SKM-1 treated with dmso at 0.1 percent for 144 hours (cell line): ENCODE measurements around the gene YWHAE.
"Not testable (repeated sequence)": the region's sequence is repeated elsewhere in the genome, so short reads cannot be mapped to it uniquely, and the experiment has no call there.

Experiments used
- DNase-seq: peaks from one replicate; lab custom pipeline; 2025; ENCODE audit not compliant: unreplicated experiment; lab: John Stamatoyannopoulos, UW

YWHAE gene

DNA sequence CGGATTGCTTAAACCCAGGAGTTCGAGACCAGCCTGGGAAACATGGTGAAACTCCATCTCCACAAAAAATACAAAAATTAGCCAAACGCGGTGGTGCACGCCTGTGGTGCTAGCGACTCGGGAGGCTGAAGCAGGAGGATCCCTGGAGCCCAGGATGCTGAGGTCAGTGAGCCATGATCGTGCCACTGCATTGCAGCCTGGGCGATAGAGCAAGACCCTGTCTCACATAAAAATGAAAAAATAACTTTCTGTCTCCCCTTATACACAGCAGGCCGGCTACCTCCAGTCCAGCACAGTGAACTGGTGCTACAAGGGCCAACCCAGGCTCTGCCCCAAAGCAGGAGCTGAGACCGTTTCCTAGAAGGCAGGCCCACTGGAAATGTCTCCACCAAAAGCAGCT is 59.7 kb downstream of the YWHAE start:
- no peak for DNase-seq

DNA sequence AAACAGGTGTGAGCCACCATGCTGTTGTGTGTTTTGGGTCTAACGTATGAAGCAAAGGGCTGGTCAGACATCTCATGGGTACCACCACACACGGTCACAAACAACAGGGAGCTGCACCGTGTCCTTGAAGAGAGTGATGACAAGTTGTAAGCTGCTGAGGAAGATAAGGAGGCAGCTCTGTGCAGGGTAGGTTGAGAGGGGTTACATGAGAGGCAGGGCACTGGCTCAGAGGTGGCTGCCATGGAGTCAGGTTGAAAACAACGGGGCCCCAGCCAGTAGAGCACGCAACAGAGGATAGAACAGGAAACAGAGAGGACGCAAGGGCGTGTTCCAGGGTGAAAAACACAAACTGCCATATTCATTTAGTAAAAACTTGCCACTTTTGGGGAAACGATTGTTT is 68.3 kb downstream of the YWHAE start:
- DNase-seq = no peak

DNA sequence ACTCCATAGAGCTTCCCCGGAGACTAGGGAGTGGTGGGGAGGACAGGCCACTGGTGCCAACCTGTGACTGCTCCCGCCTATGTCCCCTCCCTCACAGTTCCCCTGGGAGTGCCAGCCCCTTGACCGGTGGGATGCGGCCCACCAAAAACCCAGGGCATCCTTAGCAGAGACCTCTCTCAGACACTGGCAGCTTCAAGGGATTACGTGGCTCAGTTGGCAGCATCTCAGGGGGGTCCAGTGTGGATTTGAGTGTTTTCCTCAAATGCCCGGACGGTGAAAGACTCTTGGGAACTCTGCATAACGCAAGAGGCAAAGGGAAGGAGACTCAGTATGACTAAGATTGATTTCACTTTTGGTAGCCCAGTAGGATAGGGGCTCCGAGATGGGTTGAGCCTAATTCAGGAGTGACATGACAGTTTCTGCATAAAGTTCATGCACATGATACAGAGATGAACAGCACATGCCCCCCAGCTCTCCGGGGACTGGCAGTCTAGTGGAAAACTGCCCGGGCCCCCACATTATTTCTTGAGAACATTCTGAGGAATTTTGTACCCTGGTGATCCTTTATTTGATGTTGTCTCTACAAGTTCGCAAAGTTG is 70.2 kb downstream of the YWHAE start:
- no peak for DNase-seq

DNA sequence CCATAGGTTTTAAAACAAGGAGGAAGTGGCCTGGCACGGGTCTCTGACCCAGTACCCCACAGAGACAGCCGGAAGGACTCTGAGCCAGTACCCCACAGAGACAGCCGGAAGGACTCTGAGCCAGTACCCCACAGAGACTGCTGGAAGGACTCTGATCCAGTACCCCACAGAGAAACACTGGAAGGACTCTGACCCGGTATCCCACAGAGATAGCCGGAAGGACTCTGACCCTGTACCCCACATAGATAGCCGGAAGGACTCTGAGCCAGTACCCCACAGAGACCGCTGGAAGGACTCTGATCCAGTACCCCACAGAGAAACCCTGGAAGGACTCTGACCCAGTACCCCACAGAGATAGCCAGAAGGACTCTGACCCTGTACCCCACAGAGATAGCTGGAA is 71.6 kb downstream of the YWHAE start:
- DNase-seq = no peak

DNA sequence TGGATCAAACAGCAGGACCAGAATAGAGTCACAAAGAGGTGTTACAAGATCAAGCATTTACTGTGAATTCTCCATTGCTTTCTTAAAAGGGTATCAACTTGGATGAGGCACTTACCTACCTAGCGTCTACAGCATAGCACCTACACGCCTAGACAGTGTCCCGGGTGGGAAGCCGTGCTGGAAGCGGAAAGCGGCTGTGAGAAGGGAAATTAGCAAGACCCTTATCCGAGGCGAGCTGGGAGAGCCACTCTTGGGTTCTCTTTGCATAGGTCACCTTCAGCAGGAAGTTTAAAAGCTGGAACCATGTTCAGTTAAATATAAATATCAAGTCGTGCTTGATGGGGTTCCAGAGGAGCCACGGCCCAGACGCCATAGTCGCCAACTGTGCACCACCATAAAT is 74.3 kb downstream of the YWHAE start:
- no peak for DNase-seq

DNA sequence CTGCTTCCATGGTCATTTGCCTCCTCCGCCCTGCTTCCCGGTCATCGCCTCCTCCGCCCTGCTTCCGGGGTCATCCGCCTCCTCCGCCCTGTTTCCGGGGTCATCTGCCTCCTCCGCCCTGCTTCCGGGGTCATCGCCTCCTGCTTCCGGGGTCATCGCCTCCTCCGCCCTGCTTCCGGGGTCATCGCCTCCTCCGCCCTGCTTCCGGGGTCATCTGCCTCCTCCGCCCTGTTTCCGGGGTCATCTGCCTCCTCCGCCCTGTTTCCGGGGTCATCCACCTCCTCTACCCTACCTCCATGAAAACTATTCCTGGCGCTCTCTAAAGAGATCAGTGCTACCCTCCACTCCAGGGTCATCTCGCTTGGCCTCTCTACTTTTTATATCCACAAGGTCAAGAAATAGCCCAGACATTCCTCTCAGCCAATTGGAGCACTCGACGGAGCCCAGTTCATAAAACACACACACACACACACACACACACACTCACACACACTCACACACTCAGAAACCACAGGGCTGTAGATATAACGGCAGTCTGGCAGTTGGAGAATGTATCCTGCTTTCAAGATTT is 75.7 kb downstream of the YWHAE start:
- no peak for DNase-seq

DNA sequence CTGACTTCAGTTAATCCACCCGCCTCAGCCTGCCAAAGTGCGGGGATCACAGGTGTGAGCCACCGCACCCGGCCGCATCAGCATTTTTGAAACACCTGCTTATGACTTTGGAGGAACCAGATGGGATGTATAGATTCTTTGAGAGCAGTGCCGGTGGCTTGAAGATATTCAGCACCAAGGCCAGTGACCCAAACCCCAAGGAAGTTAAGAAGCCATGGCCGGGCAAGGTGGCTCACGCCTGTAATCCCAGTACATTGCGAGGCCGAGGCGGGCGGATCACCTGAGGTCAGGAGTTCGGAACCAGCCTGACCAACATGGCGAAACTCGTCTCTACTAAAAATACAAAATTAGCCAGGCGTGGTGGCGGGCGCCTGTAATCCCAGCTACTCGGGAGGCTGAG is 76.7 kb downstream of the YWHAE start:
- no peak for DNase-seq

DNA sequence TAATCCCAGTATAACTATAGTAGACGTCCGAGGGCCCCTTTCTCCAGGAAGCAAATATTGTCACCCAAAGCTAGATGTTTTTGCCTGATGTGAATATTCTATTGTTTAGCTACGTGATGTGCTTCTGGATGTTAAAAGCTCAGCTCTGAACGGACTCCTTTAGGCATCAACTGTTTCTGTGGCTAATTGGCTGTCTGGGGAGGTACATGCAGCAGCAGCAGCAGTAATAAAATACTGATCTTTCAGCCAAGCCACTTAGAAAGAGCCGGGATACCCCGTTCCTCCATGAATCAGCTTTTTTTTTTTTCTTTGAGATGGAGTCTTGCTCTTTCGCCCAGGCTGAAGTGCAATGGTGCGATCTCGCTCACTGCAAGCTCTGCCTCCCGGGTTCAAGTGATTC is 77.5 kb downstream of the YWHAE start:
- no peak for DNase-seq

DNA sequence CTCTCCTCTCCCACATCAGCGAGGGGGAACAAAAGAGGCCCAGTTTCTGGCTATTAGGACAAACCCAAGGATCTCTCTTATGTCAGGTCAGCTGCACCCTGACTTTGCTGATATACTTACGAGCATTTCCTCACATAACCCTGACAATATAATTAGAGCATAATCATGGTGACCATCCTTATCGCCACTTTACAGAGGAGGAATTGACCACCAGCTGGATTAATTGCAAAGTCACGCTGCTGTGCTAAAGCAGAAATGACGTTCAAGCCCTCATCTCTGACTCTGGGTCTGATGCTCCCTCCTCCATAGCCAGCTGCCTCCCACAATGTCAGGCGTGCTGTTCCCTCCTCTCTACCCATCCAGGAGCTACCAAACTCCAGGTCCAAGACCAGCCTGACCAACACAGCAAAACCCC is 78.0 kb downstream of the YWHAE start:
- DNase-seq = no peak

DNA sequence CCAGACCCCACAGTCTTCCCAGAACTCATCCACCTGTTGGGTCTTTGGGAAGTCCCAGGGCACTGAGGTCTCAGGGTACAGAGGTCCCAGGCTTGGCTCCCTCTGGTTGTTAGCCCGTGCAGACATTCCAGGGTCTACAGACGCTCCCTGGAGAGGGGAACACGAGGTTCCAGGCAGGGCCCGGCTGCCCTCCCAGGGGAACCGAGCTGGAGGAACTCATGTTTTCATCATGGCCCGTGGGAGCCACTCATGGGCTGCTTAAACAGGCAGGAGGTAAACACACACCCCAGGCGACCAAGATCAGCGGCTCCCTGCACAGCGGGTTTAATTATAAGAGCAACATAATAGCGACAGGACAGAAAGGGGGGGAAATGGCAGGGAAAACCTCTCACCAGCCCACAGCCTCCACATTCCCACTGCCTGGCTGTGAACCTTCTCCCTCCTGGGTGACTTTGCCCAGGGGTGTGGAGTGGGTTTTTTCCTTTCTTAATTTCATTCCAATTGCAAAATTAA is 84.1 kb downstream of the YWHAE start:
- DNase-seq = no peak

DNA sequence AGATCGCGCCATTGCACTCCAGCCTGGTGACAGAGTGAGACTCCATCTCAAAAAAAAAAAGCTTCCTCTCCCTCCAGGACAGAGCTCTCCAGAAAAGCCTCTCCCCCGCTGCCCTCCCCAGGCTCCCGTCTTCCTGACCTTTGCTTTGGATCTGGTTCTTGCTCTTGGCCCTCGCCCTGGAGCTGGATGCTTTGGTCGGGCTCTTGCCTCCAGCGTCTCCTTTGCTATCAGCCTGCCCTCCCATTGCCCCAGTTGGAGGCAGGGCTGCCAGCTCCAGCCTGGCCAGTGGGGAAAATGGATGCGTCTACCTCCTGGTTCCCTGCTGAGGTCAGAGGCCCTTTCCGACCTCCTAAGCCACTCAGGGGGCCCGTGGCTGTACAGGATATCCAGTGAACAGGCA is 84.6 kb downstream of the YWHAE start:
- DNase-seq = no peak

DNA sequence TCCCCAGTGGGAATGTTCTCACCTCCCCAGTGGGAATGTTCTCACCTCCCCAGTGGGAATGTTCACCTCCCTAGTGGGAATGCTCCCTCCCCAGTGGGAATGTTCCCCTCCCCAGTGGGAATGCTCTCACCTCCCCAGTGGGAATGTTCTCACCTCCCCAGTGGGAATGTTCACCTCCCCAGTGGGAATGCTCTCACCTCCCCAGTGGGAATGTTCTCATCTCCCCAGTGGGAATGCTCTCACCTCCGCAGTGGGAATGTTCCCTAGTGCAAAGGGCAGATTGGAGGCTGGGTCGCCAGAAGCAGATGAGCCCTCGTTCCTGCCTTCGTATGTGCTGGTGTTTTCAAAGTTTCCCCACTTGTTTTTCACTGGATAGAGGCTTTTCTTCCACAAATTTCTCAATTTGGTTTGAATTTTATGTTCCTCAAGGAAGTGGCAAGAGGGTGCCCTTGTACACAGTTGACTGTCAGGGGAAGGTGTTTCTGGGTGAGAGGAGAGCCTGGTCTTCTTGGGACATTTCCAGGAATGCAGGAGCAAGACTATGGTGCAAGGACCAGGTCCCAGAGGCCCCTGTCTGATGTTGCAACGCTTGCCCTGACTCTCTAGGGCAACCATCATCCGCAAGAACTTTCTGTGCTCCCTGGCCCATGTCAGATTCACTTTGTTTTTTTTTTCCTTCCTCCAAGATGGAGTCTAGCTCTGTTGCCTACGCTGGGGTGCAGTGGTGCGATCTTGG is 86.6 kb downstream of the YWHAE start:
- no peak for DNase-seq

DNA sequence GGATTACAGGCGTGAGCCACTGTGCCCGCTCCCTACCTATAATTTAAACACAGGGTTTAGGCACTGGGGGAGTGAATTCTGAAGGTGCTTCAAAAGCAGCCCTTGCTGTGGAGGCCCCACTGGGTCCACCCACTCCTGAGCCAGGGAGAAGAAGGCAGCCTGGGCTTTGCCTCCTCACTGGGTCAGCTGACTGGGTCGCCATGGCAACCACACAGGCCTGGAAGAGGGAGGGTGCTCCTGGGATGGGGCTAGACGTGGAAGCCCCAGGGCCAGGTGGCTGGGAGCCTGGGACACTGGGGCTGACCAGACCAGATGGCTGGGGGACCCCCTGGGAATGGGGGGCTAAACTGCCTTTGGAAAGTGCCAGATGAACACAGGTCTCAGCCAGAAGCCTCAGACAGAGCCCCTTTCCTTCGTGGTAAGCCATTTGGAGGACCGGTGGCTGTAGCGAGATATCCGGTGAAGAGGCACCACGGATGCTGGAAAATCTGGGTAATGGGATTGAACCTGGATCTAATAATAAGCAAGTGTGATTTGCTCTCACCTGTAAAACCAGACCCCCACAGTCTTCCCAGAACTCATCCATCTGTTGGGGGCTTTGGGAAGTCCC is 87.7 kb downstream of the YWHAE start:
- DNase-seq = no peak

DNA sequence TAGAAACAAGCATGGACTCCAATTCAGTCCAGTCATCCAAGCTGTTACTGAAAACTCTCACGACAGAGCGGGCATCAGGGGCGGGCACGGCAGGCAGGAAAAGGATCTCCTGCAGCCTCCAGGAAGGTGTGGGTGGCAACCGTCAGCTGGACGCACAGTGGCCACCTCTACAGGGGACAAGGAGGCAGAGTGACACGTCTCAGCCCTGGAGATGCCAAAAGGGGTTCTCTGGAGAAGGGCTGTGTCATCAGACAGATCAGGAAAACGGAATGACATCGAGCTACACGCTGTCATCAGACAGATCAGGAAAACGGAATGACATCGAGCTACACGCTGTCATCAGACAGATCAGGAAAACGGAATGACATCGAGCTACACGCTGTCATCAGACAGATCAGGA is 92.2 kb downstream of the YWHAE start:
- not testable (repeated sequence) for DNase-seq

DNA sequence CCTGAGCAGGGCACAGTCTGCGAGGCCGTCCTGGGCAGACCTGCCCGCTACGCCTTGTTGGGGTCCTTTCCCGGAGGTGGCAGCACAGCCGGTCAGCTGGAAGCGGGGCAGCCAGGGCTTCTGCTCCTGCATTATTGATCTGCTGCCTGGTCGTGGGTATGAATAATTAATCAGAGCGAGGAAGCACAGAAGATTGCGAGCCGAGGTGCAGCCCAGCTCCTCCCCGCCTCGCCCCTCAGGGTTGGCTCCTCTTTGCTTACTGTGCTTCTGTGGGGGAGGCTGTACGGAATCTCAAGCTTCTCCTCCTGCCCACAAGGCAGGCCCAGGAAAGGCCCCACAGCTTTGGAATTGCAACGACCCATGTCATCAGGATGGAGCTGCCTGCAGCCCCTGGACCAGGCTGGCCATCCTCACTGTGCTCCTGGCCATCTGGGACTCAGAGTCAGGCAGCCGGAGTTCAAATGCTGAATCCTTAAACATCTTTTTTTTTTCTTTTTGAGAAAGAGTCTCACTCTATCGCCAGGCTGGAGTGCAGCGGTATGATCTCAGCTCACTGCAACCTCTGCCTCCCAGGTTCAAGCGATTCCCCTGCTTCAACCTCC is 95.0 kb downstream of the YWHAE start:
- DNase-seq = no peak

DNA sequence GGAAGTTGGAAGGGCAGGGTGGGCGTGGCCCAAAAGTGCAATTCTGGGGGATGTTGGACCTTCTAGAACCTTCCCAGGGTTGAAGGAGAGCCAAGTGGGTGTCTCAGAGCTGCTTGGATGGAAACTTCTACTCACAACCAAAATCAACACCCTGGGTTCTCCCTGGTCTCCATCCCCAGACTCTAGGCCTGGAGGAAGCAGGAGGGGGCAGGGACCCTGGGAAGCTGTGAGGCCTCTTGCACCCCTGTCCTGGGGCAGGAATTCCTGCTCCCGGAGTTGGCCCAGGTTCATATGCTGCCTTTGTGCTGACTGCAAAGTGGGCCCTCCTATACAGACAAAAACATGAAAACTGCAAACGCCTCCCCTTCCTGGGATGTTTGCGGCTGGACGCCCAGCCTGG is 95.5 kb downstream of the YWHAE start:
- DNase-seq = no peak

DNA sequence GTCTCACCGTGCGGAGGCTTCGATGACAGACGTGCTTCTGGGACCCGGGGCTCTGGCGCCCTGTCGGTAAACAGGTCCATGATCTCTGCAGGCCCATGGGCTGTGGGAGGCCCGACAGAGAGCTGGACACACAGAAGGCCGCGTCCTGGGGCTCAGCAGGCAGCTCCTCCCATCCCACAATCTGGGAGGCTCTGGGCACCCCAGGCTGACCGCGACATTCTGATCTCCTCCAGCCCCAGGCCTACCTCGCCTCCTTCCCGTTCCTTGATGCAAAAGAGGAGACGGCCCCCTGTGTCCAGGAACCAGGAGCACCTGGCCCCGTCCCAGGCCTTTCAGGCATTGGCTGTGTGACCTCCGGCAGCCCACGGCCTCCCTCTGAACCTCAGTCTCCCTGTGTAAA is 97.3 kb downstream of the YWHAE start:
- no peak for DNase-seq

DNA sequence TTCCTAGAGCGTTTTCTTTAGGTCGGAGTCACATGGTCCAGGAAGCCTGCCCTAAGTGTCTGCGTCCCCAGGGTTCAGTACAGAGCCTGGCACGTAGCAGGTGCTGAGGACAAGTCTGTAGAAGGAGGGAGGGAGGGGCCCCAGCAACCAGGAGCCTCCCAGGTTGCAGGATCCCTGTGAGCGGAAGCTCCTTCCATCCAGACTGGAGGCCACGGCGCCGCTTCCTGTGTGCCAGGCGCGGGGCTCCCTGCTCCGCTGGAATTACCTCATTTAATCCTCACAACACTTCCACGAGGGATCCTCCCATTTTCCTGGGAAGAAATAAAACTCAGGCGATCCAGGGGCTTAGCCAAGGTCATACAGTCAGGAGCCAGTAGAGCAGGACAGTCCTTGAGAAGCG is 98.5 kb downstream of the YWHAE start:
- no peak for DNase-seq

DNA sequence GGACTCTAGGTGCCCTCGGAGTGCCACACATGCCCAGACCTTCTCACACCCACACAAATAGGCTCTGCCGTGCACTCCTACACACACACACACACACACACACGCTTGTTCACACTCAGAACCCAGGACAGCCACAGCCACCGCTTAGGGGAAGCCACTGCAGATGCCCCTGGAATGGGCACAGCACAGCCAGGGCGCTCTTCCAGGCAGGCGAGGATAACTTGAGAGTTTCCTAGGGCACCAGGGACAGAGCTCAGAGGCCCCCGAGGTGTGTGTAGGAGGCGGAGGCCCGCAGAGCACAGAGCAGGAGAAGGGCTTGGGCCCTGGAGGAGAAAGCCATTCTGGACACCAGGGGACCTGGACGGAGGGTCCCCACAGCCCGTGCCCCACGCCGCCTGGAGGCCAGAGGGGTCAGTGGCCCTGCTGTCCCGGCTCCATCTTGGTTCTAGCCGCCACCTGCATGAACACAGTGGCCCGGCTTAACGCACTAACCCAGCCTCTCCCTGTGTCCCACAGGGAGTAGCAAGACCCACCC is 99.6 kb downstream of the YWHAE start:
- DNase-seq = no peak

DNA sequence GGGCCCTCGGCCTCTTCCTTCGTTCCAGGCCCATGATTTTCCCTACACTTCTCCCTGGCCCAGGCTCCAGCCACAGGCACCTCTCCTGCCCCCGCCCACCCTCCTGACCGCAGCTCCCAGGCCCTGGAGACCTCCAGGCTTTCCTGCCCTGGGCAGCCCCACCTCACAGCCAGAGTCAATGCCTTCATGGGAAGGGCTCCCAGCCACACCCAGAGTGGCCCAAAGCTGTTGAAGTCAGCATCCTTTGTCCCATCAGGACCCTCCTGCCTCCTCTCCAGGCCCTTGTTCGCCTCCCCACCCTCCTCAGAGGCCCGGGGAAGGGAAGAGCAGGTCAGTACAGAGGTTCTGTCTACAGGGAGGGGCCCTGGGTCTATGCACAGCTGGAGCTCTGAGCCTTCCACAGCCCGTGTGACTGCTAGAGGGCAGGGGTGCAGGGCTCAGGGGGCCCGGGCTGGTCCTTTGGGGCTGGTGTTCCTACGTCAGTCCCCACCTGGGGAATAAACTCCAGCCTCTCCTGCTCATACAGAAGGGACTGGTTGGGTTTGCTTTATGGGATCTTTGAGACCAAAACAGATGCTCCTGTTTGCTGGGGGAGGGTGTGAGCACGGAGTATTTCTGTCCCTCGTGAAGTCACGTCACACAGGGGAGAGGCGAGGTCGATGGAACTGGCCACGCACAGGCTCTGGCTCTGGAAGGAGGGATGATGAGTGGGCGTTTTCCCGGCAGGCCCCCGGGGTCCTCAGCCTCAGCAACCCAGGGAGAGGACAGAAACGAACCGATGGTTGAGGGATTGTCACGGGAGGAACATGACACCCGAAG is 100.3 kb downstream of the YWHAE start:
- no peak for DNase-seq

DNA sequence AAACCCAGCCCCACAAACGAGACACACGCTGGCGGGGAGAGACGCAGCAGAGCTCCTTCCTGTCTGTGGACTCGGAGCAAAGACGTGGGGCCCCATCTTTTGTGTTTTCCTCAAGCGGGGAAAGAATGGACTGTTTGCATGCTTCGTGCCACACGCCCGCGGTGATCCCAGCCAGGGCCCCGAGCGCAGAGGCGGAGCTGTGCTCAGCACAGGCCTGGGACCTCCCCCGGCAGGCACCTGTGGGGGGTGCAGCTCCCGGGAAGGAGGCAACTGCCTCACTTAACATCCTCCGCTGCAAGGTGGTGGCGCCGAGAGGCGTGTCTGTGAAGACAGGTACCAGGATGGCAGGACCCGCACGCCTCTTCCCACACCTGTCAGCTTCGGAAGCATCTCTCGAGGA is 101.4 kb downstream of the YWHAE start:
- no peak for DNase-seq
